NCI-H2081 (cell line): ENCODE data around the gene ZNF780B.
"Not testable (repeated sequence)": the region's sequence is repeated elsewhere in the genome, so short reads cannot be mapped to it uniquely, and the experiment has no call there.

Experiments
- DNase-seq, 2 experiments: peaks; one replicate each; lab custom pipeline; 2025; lab: John Stamatoyannopoulos, UW

The ZNF780B gene

GRCh38 chr19:40055832-40056504, at the start of gene ZNF780B:
TSS of gene ZNF780B (minus strand) at chr19:40056231. CDS start at chr19:40050332, 5,899 bp downstream.
- peak; percentile 55 to 74 for DNase-seq

GRCh38 chr19:40104754-40105153, 48.7 kb upstream of the ZNF780B start:
- no peak for DNase-seq

GRCh38 chr19:40103600-40103999, 47.6 kb upstream of the ZNF780B start:
- no peak for DNase-seq

- DNase-seq = no peak
These were observed 45.8 kb upstream of the ZNF780B start for GRCh38 chr19:40101813-40102212.

- DNase-seq = no peak
These were observed 37.4 kb upstream of the ZNF780B start for GRCh38 chr19:40093416-40093815.

GRCh38 chr19:40091205-40092129, 35.4 kb upstream of the ZNF780B start:
- no peak for DNase-seq

- DNase-seq = peak; percentile 50 to 81
These were observed 34.5 kb upstream of the ZNF780B start, which contains the start of gene ZNF780A for GRCh38 chr19:40090241-40091204. TSS of gene ZNF780A (minus strand) at chr19:40090943. CDS start at chr19:40084753, 6,190 bp downstream.

GRCh38 chr19:40089462-40089861, 33.4 kb upstream of the ZNF780B start:
- no peak for DNase-seq

- DNase-seq = no peak
These were observed 32.4 kb upstream of the ZNF780B start for GRCh38 chr19:40088299-40089047.

GRCh38 chr19:40084948-40085347, 28.9 kb upstream of the ZNF780B start:
- no peak for DNase-seq

GRCh38 chr19:40081411-40081810, 25.4 kb upstream of the ZNF780B start:
- no peak for DNase-seq

- no peak for DNase-seq
These were observed 24.3 kb upstream of the ZNF780B start for GRCh38 chr19:40080289-40080688.

GRCh38 chr19:40078377-40078776, 22.3 kb upstream of the ZNF780B start:
- DNase-seq = no peak

GRCh38 chr19:40070058-40070457, 14.0 kb upstream of the ZNF780B start:
- no peak for DNase-seq

- no peak for DNase-seq
These were observed 3.6 kb upstream of the ZNF780B start for GRCh38 chr19:40059624-40060023.

GRCh38 chr19:40057166-40057565, 1.1 kb upstream of the ZNF780B start:
- no peak for DNase-seq

- no peak for DNase-seq
These were observed 474 bp upstream of the ZNF780B start for GRCh38 chr19:40056505-40056904.

GRCh38 chr19:40055049-40055448, 982 bp downstream of the ZNF780B start:
- DNase-seq = peak in 1 of 2 experiments; percentile 6

- no peak for DNase-seq
These were observed 1.4 kb downstream of the ZNF780B start for GRCh38 chr19:40054632-40055031.

- no peak for DNase-seq
These were observed 2.5 kb downstream of the ZNF780B start for GRCh38 chr19:40053491-40053890.

- DNase-seq = not testable (repeated sequence)
These were observed 14.3 kb downstream of the ZNF780B start for GRCh38 chr19:40041718-40042117.
